Stimulated activated CD4-positive, alpha-beta T cell treated with anti-CD3 and anti-CD28 coated beads, TNF-alpha, amount 100 ng/mL, for 4 hours (primary cell): Measurements from ENCODE around the gene PHC2.
A peak's percentile ranks its signal among the peaks of the same experiment; 100 is the strongest.
"Not testable (repeated sequence)": the region's sequence is repeated elsewhere in the genome, so short reads cannot be mapped to it uniquely, and the experiment has no call there.

Source experiments
- DNase-seq, 3 experiments: peaks; one replicate each; pipeline ENCODE4 v3.0.0-alpha.2; 2020; ENCODE audit warnings: low read depth in 3 of 3

PHC2 gene

DNA sequence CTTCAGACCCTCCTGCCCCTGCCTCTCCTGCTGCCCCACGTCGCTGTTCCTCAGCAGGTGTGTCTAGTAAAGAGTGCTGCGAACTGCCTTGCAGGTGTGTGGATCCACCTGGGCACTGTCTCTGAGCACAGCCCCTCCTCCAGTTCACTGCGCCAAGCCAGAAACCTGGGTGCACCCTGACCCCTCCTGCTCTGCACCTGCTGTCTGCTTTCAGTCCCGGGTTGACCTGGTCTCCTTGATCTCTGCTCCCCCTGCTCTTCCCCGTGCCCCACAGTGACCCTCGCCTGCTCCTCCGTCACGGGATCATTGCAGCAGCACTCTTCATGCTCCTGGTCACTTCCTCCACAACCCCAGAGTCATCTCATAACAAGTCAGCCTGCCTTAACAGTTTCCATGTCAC lies 116.5 kb downstream of the PHC2 start:
- DNase-seq = no peak

DNA sequence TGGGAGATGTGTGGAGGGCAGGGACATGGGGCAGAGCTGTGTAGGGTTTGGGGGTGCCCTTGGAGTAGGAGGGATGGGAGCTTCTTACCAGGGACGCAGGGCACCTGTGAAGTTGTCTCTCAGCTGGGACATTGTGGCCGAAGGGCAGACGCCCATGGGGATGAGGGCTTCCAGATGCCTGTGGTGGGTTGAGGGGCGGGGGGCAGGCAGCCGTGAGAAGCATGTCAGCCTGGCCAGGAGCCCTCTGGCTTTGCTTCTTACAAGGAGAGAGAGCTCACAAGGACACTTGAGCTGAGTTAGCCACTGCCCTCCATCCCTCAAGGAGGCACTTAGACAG lies 118.5 kb downstream of the PHC2 start:
- no peak for DNase-seq

DNA sequence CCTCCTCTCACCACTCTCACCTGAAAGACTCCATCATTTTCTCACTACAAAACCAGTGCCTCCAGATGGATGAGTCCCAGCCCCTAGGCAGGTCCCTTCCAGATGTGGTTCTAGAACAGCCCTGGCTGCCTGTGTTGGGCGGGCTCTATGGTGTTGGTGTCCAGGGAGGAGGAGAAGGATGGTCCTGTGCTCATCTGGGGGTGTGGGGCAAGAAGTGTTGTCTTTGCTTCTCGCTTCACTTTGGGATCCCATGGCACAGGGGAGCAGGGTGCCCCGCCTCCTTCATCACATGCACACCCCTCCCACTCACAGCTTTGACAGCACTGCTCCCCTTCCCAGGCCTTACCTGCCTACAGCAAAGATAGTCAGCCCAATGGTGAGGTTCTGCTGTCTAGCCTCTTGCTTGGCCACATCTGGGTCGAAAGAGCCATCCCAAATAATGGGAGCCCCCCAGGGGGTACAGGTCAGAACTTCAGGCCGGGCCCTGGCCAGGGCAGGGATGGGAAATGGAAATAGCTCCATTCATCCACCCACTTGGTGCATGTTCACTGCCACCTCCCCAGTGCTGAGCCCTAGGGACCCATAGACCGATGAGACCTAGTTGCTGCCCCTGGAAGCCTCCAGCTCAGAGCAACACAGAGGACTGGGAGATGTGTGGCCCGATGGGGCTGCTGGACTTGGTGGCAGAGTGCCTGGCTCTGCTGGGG lies 119.0 kb downstream of the PHC2 start:
- DNase-seq = no peak

DNA sequence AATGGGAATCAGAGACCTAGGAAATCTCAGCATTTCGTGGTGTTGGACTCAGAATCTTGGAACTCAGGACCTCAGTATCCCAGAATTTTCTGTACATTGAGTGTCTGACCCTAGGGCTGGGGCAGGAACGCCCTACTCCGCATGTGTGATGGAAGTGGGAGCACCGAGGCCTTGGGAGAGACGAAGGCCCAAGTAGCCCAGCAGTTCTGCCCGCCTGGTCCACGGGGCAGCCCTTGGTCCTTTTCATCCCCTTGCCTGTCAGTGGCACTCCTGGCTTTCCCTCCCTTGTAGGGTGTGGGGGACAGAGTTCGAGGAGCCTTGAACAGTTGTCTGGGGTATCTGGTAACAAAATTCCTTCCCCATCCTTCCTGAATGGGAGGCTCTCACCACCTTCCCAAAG lies 120.2 kb downstream of the PHC2 start:
- DNase-seq = no peak

DNA sequence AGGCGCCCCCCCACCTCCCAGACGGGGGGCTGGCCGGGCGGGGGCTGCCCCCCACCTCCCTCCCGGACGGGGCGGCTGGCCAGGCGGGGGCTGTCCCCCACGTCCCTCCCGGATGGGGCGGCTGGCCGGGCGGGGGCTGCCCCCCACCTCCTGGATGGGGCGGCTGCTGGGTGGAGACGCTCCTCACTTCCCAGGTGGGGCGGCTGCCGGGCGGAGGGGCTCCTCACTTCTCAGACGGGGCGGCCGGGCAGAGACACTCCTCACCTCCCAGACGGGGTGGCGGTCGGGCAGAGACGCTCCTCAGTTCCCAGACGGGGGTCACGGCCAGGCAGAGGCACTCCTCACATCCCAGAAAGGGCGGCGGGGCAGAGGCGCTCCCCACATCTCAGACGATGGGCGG lies 121.5 kb downstream of the PHC2 start:
- not testable (repeated sequence) for DNase-seq

DNA sequence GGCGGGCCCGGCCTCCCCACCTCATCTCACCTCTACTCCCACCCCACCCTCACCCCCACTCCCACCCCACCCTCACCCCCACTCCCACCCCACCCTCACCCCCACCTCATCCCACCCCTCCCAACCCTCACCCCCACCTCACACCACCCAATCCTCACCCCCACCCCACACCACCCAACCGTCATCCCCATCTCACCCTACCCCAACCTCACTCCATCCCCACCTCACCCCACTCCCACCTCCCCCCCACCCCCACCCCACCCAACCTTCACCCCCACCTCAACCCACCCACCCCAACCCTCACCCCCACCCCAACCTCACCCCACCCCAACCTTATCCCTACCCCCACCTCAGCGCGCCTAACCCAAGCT lies 123.4 kb downstream of the PHC2 start:
- no peak for DNase-seq

DNA sequence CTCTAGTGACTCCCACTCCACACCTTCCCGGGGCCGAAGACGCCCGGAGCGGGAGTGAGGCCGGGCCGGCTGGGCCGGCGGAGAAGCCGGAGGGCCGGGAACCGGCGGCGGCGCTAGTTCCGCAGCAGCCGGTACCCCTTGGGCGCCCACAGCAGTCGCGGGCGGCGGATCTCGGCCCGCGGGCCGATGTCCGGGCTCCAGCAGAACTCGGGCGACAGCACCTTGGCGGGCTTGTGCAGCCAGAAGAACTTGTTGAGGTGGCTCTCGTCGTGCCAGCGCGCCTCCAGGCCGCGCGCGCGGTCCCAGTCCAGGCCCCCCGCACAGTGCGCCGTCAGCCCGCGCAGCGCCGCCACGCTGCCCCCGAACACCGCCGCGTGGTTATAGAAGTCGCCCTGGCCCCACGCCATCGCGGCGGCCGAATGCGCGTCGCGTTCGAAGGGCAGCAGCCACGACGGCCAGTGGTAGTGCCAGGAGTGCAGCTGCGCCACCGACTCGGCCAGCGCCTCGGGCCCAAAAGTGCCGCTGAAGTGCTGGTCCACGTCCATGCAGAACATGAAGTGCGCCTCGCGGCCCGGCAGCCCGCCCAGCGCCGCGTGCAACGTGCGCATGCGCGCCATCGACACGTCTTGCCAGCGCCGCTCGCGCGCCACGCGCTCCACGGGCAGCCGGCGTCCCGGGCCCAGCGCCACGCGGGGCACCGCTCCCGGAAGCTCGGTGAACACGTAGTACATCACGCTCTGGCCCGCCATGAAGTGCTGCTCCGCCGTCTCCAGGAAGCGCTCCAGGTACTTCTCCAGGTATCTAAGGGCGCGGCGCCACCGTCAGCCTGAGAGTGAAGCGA lies 124.0 kb downstream of the PHC2 start:
- DNase-seq = no peak

DNA sequence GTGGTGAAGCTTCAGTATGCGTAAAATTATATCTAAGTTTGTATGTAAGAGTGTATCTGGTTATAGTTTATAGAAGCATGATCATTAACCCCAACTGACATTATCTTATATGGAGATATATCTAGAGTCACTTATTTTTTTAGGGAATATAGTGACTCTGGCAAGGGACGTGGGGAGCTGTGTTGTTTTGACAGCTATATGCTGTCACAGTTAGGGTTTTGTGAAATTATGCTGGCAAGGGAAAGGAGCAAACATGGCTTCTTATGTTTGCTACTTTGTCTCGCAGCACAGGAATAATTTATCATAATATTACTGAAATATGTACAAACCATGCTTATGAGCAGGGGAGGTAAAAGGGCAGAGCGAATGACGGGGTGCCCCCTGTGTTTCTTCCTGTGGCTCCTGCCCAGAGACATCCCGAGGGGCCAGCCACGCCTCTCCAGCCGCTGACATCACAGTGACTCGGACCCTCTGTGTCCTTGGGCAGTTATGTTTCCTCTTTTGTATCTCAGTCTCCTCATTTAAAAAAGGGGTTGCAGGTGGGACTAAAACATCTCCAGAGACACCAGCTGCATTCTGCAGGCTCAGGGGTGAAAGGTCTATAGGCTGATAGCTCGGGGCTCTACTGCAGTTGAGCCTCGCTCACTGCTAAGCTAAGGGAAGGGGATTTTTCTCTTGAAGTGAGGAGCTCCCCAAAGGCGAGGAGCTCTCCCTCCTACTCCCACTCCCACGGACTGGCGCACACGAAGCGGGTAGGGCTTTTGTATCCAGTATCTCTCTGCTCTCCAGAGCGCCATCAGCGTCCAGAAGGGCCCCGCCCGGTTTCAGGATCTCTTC lies 124.9 kb downstream of the PHC2 start:
- no peak for DNase-seq

DNA sequence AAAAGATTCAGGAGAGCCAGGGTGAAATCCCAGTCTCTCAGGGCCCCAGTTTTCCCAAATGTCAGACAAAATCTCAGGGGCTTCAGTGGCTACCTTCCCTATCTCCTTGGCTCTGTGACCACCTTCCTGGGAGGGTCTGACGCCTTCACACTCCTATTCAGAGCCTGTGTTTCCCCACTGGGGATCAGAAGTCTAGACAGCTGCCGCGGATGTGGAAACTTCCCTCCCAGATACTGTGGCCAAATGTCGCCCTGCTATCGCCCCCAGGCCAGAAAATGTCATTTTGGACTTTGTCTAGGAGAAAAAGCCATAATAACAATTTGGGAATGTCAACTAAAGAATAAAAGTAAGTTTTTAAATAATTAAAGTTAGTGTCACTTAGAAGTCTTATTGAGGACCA lies 125.9 kb downstream of the PHC2 start:
- no peak for DNase-seq

DNA sequence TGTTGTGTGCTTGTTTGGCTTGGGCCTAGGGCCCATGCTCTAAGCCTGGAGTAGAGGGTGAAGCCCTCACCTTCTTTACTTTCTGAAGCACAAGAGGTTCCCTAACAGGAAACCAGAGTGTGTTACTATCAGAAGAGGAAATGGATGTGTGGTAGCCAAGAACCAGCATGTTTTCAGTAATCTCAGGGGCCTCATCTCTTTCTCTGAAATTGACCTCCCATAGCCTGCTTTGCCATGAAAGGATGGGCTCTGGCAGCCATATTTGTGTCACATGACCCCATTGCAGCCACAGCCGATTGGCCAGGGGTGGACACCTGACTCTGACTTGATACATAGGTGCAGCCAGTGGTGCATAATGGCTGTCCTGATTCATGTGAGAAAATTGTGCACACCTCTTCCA lies 128.6 kb downstream of the PHC2 start:
- no peak for DNase-seq

DNA sequence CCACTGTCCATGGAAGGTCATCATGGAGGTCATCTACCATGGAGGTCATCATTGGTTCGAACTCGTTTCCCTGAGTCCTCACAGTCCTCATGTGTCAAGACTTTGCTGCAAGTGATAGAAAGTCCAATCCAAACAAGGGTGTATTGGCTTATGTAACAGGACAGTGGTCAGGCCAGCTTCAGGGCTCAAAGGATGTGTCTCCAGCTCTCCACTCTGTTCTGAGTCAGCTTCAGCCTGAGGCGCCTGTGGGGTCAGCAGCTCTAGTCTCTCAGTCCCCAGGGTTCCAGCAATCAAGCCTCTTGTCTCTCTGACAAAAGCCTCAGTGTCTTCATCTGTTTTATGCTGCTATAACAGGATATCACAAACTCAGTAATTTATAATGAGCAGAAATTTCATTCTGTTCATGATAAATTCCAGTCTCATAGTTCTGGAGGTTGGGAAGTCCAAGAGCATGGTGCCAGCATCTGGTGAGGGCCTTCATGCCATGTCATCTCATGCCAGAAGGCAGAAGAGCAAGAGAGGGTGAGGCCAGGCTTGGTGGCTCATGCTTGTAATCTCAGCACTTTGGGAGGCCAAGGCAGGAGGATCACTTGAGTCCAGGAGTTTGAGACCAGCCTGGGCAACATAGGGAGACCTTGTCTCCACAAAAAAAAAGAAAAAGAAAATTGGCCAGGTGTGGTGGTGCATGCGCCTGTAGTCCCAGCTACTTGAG lies 129.5 kb downstream of the PHC2 start:
- DNase-seq = no peak

DNA sequence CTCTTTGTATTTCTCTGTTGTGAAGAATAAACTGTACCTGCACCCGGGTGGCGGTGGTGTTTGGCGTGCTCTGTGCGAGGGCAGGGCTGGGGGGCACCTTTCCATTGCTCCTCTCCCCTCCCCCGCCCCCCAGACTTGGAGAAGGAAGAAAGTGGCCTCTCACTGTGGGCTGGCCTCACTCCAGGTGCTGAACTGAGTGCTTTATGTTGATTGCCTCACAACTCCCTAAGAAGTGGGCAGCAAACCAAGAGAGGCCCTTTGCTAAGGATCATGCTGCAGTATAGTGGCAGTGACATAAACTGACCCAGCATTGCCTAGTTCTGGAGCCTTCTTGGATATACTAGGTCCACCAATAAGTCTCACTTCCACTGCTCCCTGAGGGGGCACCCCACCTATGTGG lies 130.2 kb downstream of the PHC2 start:
- DNase-seq = no peak

DNA sequence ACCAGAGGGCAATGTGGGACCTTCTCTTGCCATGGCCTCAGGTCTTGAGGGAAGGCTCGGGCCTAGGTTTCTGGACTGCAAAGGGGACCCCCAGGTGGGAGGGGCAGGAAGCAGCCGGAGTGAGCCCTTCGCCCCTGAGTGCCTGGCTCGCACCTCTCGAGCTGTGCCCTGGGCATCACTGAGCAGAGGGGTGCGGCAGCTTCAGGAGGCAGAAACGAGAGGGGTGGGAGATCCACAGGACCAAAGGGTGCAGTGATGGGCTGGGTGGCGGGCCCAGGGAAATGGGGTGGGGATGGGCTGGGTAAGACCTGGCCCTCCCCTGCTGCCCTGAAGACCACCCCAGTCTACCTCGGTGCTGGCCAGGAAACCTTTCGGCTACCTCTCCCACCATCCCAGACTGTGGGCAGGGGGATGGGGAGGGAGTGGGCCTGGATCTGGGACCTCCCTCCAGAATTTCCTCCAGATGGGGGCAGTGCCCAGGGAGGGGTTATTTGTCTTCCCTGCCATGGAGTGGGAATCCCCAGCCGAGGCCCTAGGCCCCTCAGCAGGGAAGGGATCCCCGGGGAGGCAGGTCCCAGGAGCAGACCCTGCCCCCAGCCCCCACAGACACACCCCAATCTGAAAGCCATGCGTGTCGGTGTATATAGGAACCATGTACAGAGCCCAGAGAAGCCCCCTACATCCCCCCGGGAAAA lies 131.3 kb downstream of the PHC2 start:
- DNase-seq = no peak

DNA sequence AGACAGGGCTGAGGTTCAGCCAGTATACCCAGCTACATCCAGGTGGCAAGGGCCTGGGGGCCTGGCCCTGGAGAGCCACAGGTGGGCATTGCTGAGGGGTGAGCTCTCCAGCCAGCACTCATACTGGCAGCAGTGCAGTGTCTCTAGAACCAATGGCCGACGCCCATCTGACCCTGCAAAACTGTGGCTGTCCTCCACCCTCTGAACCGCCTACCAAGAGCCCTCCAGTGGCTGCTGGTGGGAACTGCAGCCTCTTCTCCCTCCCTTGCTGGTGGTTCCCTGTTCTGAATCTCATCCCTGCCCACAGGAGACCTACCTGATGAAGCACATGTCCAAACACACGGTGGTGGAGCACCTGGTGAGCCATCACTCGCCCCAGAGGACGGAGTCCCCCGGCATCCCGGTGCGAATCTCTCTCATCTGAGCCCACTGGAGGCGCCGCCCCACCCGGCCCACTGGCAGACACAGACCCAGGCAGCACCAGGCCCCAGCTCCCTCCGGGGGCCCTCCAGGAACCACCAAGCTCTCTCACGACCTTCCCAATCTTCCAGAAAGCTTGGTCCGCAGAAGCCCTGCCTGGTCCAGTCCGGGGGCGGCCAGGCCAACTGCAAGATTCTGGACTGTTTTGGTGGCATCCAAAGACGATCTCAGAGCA lies 132.1 kb downstream of the PHC2 start:
- peak; percentile 26 to 30 (median 29) for DNase-seq

DNA sequence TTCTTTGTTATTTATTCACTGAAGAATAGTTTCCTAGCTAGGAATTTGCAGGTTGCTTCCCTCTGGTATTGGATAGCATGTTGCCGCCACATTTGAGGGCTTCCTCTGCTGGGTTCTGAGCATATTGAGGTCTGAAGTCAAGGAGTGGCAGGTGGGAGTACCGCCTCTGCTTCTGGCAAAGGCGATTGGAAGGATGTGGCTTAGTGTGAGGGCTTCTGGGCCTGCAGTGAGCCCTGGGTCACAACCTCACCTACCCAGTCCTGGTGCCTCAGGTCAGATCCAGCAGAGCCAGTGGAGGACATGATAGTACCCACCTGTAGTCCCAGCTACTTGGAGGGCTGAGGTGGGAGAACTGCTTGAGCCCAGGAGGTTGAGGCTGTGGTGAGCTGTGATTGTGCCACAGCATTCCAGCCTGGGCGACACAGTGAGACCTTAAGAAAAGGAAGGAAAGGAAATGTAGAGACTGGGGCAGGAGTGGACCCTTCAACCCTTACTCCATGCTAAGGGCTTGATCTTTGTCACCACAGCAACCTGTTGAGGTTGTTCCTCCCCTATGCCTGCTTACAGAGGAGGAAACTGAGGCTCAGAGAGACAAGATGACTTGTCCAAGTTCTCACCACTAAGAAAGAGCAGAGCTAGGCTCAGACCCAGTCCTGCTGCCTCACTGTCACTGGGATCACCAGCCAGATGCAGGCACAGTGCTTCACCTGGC lies 132.8 kb downstream of the PHC2 start:
- no peak for DNase-seq

DNA sequence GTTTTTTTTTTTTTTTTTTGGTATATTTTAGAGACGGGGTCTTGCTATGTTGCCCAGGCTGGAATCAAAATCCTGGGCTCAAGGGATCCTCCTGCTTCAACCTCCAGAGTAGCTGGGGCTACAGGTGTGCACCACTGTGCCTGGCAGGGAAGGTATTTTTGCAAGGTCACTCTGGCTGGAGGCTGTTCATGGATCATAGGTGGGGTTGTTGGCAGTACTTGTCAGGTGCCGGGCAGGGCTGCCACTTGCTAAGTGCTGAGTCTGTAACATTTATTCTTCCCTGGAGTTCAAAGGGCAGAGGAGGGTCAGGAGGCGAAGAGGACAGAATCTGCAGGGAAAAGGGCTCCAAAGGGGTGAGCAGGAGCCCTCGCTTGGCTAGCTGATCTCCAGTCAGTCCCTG lies 134.1 kb downstream of the PHC2 start:
- DNase-seq = no peak

DNA sequence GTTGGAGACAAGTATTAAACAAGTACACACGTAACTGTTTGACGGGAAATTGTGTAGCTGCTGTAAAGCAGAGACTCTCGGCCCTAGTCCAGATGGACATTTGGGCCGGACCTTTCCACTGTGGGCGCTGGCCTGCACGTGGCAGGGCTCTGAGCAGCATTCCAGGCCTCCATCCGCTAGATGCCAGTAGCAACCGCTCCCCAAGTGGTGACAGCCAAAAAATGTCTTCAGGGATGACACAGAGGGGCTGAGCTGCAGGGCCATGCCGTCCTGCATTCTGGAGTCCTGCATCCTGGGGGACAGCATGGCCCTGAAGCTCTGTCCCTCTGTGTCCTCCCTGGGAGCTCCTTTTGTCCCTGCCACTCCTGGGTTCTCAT lies 134.8 kb downstream of the PHC2 start:
- DNase-seq = no peak

DNA sequence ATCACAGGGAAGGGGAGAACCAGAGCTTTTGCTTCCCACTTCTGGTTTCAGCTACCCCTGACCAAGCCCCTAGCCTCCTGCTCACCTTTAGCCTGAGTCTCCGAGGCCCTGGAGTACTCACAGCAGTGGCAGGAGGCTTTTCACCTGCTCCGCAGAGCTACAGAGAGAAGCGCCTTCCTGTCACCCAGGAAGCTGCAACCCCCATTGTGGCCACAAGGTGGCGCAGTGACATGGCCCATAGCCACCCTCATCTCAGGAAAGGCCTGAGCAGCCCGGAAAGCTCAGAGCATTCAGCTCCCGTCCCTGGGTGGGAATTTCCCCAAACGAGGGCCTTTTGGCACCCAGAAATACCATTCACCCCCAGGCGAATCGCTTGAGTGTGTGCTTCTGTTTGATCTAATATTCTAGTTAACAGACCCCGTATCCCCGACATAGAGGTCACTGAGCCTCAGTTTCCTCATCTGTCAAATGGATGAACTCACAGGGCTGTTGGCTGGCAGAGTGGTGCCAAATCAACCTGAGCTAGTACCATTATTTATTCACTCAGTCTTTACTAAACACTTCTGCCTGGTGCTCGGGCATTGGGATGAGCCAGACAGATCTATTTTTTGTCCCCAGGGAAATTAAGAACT lies 135.3 kb downstream of the PHC2 start:
- DNase-seq = peak; percentile 68 to 79 (median 73)

DNA sequence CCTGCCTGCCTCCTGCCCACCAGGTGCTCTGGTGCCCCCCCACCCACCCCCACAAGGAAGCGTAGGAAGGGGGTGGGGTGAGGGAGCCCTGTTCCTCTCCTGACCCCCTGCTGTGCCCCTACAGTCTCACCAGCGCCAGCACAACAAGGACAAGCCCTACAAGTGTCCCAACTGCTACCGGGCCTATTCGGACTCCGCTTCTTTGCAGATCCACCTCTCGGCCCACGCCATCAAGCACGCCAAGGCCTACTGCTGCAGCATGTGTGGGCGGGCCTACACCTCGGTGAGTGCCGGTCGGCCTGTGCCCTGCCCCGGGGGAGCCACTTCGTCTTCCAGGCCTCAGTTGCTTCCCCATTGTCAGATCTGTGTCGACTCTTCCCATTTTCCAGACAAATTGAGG lies 135.9 kb downstream of the PHC2 start:
- no peak for DNase-seq
